Neuron (in vitro differentiated cells): ENCODE data around the gene COL23A1.

Experiments used
- H2AFZ ChIP-seq: one replicate; pipeline ENCODE4 v1.6.1; 2013; ENCODE audit warnings: low read depth, mild to moderate bottlenecking, inconsistent platforms, low read length, moderate library complexity
- H3K27me3 ChIP-seq: one replicate; pipeline ENCODE4 v1.6.1; 2013; ENCODE audit warnings: low read length; ENCODE audit not compliant: insufficient read depth
- H3K36me3 ChIP-seq: one replicate; pipeline ENCODE4 v1.6.1; 2013; ENCODE audit warnings: low read length; ENCODE audit not compliant: insufficient read depth
- H3K4me1 ChIP-seq: one replicate; pipeline ENCODE4 v1.6.1; 2013; ENCODE audit warnings: low read length; ENCODE audit not compliant: insufficient read depth
- H3K4me3 ChIP-seq: 2 replicates; pipeline ENCODE4 v1.5.1; 2013; ENCODE audit warnings: mild to moderate bottlenecking, low read length, moderate library complexity
- H3K9me3 ChIP-seq: one replicate; pipeline ENCODE4 v1.6.1; 2013; ENCODE audit warnings: low read length

Gene COL23A1

DNA sequence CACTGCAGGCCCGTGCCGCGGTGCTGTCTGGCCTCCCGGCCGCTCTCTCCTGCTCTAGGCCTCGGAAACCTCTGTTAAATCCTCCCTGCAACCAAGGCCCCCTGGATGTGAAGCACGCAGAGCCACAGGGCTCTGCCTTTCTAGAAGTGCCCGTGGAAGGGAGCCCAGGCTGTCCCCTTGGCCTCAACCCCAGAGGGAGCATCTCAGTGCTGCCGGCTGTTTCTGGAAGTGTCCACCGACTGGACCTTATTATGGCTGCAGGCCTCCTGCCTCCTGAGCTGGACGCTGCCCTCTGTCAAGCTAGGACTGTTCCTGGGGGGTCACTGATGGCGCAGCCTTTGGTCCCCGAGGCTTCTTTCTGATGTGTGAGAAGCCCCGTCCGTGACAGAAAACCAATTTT, 317.2 kb downstream of the COL23A1 start:
- Histone ChIP-seq H3K36me3 (no peaks in the 10 kb centered on the region), H2AFZ (no peak overlapping the region), H3K9me3 (no peaks in the 10 kb centered on the region), H3K4me3 (no peak overlapping the region), H3K4me1 (no peaks in the 10 kb centered on the region), H3K27me3 (no peaks in the 10 kb centered on the region)

DNA sequence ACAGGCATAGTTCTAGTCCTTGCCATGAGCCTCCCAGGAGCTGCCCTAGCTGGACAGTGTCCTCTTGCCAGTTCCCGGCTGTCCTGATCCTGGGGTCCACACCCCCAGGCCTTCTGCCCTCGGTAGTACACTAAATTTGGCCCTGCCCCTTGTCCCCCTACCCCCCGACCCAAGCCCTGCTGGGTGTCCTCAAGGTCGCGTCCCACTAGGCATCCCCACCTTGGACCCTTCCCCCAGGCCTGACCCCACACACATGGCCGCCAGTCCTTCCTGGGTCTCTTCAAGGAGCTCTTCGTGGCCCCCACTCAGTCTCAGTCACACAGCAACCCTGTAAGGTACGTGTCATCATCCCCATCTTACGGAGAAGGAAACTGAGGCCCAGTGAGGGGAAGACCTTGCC, 317.6 kb downstream of the COL23A1 start:
- Histone ChIP-seq H2AFZ (no peak overlapping the region), H3K9me3 (no peaks in the 10 kb centered on the region), H3K36me3 (no peaks in the 10 kb centered on the region), H3K27me3 (no peaks in the 10 kb centered on the region), H3K4me1 (no peaks in the 10 kb centered on the region), H3K4me3 (no peak overlapping the region)

DNA sequence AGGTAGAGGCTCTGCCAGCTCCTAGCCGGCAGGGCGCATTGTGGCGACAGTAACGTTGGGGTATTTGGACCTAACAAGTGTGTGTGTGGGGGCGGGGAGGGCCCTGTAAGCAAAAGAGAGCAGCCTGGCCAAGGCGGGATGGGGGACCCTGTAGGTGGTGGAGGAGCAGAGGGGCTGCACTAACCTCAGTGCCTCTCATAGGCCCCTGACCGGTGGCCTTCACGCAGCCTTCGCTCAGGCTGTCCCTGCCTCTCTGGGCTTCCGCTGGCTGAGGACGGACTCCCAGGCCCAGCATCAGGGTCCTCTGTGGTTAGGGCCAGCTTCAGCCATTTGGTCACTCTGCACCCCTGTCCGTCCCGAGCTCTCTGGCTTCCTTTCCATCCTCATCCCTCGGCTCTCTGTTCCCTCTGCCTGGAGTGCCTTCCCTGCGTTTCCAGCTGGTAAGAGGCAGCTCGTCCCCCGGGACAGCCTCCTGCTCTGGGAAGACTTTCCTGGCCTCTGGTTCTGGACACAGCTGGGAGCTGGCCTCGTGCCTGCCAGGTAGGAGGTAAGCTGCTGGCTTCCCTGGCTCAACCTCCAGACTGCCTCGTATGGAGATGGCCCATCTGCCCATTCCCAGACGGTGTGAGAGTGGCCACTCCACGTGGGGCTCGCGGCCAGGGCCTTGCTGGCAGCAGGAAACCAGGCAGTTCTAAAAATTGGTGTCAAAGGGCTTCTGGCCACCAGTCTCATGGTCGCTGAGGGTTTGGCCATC, 318.3 kb downstream of the COL23A1 start:
- no peak overlapping the region for H2AFZ ChIP-seq
- H3K36me3 ChIP-seq, result no peaks in the 10 kb centered on the region
- H3K27me3 ChIP-seq, result no peaks in the 10 kb centered on the region

DNA sequence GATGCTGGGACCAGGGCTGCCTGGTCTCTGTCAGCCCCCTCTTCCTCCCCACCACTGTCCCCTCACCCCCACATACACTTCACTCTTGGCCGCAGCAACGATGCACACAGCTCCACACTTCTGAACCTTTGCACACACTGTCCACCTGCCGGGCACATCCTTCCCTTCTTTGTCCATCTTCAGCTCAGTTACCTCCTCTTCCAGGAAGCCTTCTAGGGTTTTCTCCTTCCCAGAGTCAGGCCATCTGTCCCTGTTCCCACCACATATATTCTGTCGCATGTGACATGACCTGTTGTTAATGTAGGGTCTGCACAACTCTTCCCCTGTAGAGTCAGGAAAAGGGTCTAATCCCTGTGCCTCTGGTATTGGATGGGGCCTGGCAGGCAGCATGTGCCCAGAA, 319.0 kb downstream of the COL23A1 start:
- no peaks in the 10 kb centered on the region for H3K27me3 ChIP-seq
- H3K9me3 ChIP-seq, result no peaks in the 10 kb centered on the region
- H3K4me1 ChIP-seq, result no peaks in the 10 kb centered on the region
- no peak overlapping the region for H3K4me3 ChIP-seq
- no peaks in the 10 kb centered on the region for H3K36me3 ChIP-seq
- H2AFZ ChIP-seq, result no peak overlapping the region

More for the DNA sequence above, 318.3 kb downstream of the COL23A1 start:
- Histone ChIP-seq H3K4me3 (no peak overlapping the region), H3K4me1 (no peaks in the 10 kb centered on the region), H3K9me3 (no peaks in the 10 kb centered on the region)

DNA sequence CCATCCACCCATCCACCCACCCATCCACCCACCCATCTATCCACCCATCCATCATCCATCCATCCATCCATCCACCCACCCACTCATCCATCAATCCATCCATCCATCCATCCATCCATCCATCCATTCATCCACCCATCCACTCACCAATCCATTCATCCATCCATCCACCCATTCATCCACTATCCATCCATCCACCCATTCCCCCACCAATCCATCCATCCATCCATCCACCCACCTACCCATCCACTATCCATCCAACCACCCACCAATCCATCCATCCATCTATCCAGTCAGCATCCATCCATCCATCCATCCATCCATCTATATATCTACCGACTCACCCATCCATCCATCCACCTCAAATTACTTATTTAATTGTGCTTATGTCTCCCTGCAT, 320.7 kb downstream of the COL23A1 start:
- Histone ChIP-seq H3K4me1 (no peaks in the 10 kb centered on the region), H3K9me3 (no peaks in the 10 kb centered on the region), H3K36me3 (no peaks in the 10 kb centered on the region), H3K27me3 (no peaks in the 10 kb centered on the region), H2AFZ (no peak overlapping the region), H3K4me3 (no peak overlapping the region)

DNA sequence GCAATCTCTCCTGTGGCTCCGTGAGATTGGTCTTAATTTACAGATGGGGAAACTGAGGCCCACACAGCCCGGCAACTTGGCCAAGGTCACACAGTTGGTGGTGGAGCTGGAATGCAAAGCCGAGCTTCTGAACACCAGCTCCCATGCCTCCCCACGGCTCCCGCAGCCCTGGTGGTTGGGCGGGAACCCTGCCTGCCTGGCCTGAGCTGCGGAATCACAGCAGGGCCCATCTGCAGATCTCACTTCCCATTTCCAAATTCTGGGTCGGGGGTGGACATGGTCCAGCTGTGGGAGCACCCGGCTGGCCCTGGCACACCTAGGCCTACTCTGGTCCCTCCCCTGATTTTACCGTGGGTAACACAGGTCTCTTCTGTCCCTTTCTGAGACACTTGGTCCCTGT, 322.3 kb downstream of the COL23A1 start:
- H3K36me3 ChIP-seq, result no peaks in the 10 kb centered on the region
- H2AFZ ChIP-seq, result no peak overlapping the region
- no peaks in the 10 kb centered on the region for H3K4me1 ChIP-seq
- H3K4me3 ChIP-seq, result no peak overlapping the region
- no peaks in the 10 kb centered on the region for H3K9me3 ChIP-seq
- H3K27me3 ChIP-seq, result no peaks in the 10 kb centered on the region

DNA sequence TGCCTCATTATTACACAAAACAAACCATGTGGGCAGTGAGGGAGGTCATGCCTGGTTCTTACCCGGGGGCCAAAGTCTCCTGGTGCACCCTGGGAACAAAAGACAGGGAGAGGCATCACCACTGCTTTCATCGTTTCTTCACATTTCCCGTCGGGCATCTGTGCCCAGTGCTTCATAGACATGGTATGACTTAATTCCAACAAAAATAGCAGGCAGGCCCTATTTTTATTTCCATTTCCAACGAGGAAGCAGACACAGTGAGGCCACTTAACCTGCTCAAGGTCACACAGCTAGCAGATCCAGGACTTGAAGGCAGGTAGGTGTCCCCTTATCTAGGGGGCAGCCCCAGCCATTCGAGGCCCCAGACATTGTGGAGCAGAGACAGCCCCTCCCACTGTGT, 322.9 kb downstream of the COL23A1 start:
- H3K9me3 ChIP-seq, result no peaks in the 10 kb centered on the region
- H3K36me3 ChIP-seq, result no peaks in the 10 kb centered on the region
- H3K4me1 ChIP-seq, result no peaks in the 10 kb centered on the region
- H3K27me3 ChIP-seq, result no peaks in the 10 kb centered on the region
- H3K4me3 ChIP-seq, result no peak overlapping the region
- H2AFZ ChIP-seq, result no peak overlapping the region

DNA sequence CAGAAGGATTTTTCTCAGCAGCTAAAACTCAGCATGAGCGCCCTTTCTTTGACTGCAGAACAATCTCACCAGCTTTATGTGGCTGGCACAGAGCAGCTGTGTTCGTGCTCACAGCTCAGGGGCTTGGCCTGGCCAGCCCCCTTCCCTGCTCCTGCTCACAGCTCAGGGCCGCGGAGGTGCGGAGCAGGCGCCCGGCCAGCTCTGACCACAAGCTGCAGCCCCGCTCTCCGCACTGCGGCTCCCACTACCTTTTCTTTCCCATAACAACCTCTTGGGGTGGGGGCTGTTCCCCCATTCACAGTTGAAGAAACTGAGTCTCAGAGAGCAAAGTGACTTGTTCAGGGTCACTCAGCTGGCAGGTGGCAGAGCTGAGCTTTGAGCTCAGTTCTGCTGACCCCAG, 323.6 kb downstream of the COL23A1 start:
- Histone ChIP-seq H3K27me3 (no peaks in the 10 kb centered on the region), H3K4me1 (no peaks in the 10 kb centered on the region), H3K36me3 (no peaks in the 10 kb centered on the region)

DNA sequence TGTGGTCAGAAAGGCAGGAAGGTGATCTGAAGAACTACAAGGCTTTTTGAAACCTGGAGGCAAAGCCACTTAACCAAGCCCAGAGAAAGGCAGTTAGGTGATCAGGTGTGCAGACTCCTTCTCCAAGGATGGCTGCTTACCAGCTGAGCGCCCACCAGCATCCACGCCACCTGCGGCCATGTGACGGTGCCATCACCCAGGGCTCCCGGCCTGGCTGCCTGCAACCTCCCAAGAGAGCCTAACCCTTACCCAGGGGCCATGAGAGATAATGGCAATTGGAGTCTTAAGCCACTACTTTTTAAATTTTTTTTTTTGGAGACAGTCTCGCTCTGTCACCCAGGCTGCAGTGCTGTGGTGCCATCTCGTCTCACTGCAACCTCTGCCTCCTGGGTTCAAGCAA, 324.4 kb downstream of the COL23A1 start:
- no peaks in the 10 kb centered on the region for H3K4me1 ChIP-seq

More for the DNA sequence above, 323.6 kb downstream of the COL23A1 start:
- Histone ChIP-seq H3K9me3 (no peaks in the 10 kb centered on the region), H2AFZ (no peak overlapping the region), H3K4me3 (no peak overlapping the region)

DNA sequence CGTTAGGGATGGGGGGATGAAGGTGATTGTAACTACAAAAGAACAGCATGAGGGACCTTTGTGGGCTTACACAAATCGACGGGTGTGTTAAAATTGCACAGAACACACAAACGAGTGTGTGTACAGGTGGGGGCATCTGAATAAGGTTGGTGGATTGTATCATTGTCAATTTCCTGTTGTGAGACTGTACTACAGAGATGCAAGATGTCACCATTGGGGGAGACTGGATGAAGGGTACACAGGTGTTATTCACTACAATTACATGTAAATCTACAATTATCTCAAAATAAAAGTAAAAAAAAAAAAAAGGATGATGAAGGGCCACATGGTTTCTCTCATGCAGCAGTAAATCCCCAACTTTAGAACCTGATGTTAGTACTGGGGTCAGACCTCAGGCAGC, 326.1 kb downstream of the COL23A1 start:
- no peaks in the 10 kb centered on the region for H3K36me3 ChIP-seq
- no peak overlapping the region for H3K4me3 ChIP-seq
- no peaks in the 10 kb centered on the region for H3K4me1 ChIP-seq
- no peak overlapping the region for H2AFZ ChIP-seq
- no peaks in the 10 kb centered on the region for H3K9me3 ChIP-seq
- H3K27me3 ChIP-seq, result no peaks in the 10 kb centered on the region

More for the DNA sequence above, 324.4 kb downstream of the COL23A1 start:
- no peaks in the 10 kb centered on the region for H3K36me3 ChIP-seq
- H3K4me3 ChIP-seq, result no peak overlapping the region
- H3K9me3 ChIP-seq, result no peaks in the 10 kb centered on the region
- H3K27me3 ChIP-seq, result no peaks in the 10 kb centered on the region
- H2AFZ ChIP-seq, result no peak overlapping the region

DNA sequence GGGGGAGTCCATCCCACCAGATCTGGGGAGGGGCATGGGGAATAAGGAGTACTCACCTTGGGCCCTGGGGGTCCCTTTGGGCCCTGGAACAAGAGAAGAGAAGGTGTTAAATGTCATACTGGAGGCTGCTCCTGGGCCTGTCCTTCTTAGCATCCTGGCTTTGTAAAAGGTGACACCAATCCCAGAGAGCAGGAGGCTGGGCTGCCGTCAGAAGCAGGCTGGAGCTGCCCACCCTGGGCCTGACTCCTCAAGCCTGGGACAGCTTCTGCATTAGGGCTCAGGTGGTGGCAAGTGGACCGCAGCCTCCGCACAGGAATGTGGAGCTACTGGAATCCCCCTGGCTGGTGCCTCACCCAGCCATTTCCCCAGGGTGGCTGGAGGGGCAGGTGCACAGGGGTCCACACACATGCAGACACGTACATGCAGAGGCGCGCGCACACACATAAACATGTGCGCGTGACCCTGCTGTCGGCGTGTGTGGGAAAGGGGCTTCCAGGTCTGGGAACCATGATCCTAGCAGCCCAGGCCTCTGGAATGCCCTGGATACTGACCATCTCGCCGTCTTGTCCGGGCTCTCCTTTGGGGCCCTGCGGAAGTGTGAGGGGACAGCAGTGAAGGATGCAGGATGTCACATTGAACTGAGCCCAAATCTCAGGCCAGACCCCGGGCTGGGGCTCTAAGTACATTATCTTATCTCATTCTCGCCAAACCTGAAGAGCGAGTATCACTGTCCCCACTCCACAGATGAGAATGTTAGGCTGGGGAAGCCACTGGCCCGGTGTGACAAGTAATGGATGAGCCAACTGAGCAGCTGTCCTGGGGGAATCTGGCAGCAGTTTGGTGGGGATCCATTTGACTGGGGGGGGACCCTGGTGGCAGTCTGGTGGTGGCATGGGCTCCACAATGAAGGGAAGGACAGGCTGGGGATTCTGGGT, 328.3 kb downstream of the COL23A1 start:
- no peaks in the 10 kb centered on the region for H3K4me1 ChIP-seq
- H3K4me3 ChIP-seq, result no peak overlapping the region
- H2AFZ ChIP-seq, result no peak overlapping the region
- no peaks in the 10 kb centered on the region for H3K36me3 ChIP-seq
- no peaks in the 10 kb centered on the region for H3K9me3 ChIP-seq
- H3K27me3 ChIP-seq, result no peaks in the 10 kb centered on the region

DNA sequence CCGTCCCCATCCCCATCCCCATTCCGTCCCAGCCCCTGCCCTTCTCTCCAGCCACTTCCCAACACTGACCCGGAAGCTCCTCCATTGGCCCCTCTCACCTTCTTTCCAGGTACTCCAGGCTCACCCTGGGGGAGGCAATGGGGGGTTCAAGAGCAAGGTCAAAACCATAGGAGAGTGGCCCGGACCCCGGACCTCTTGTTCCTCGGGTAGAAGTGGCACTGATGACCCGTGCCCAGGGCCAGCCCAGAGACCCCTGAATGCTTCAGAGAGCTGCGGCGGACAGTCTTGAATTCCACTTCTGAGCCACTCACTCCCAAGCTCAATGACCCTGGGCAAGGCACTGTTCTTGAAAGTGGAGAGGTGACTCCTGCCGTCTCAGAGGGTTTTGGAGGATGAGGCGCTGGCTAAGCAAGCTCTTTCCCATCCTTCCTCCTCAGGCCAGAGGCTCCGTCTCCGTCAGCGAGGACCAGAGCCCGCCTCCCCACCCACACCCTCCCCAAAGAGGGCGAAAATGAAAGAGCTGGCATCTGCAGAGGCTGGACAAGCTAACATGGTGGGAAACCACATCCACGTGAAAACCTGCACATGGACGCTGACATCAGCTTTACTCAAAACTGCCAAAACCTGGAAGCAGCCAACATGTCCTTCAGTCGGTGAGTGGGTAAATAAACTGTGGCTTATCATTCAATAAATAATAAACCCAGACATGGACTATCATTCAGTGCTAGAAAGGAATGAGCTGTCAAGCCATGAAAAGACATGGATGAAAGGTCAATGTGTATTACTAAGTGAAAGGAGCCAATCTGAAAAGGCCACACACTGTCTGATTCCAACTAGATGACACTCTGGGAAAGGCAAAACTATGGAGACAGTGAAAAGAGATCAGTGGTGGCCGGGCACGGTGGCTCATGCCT, 330.3 kb downstream of the COL23A1 start:
- H3K4me3 ChIP-seq, result no peak overlapping the region
- H3K36me3 ChIP-seq, result no peaks in the 10 kb centered on the region
- no peaks in the 10 kb centered on the region for H3K27me3 ChIP-seq
- H3K9me3 ChIP-seq, result no peaks in the 10 kb centered on the region
- H3K4me1 ChIP-seq, result no peaks in the 10 kb centered on the region
- no peak overlapping the region for H2AFZ ChIP-seq
